Type B pancreatic cell (in vitro differentiated cells): ENCODE measurements around the gene POGLUT3. TPM values are rescaled to one million over a fixed set of nuclear protein-coding genes. Genes with fewer than 3 reads are reported as not detected.

Experiments
- DNase-seq: peaks from one replicate; pipeline ENCODE4 v3.0.0; 2021; ENCODE audit warnings: mixed read lengths; ENCODE audit not compliant: unreplicated experiment; ENCODE audit errors: extremely low spot score
- H3K27ac Mint-ChIP-seq: 2 replicates; pipeline ENCODE4 v1.8.0; 2021; ENCODE audit warnings: mild to moderate bottlenecking, mixed read lengths
- H3K27me3 Mint-ChIP-seq: 2 replicates; pipeline ENCODE4 v1.8.0; 2021; ENCODE audit warnings: mixed read lengths
- H3K36me3 Mint-ChIP-seq: 2 replicates; pipeline ENCODE4 v1.8.0; 2021; ENCODE audit warnings: mixed read lengths
- H3K4me1 Mint-ChIP-seq: one replicate; pipeline ENCODE4 v1.8.0; 2021; ENCODE audit warnings: mixed read lengths; ENCODE audit not compliant: unreplicated experiment
- H3K4me3 Mint-ChIP-seq: 2 replicates; pipeline ENCODE4 v1.8.0; 2021; ENCODE audit warnings: mild to moderate bottlenecking, mixed read lengths
- H3K9me3 Mint-ChIP-seq: 2 replicates; pipeline ENCODE4 v1.8.0; 2021; ENCODE audit warnings: mixed read lengths
- CTCF ChIP-seq: fragments of 200-600 bp; sonication (generic); conservative IDR thresholded peaks from 2 replicates; pipeline ENCODE4 v1.5.0; 2021; ENCODE audit warnings: antibody characterized with exemption, mild to moderate bottlenecking
- total RNA-seq: library from RNA; stranded (reverse); gene quantifications from 2 replicates; pipeline ENCODE4 v1.2.1, GENCODE V29; 2021; ENCODE audit warnings: low replicate concordance

POGLUT3 gene
- total RNA-seq, 1 donor from 2014 or later, result 23.8 TPM

GRCh38 chr11:108538502-108538901, 40.3 kb upstream of the POGLUT3 start:
- TF ChIP-seq CTCF, result no peak
- H3K36me3 Mint-ChIP-seq, result no peaks in the 10 kb centered on the region
- H3K9me3 Mint-ChIP-seq, result no peaks in the 10 kb centered on the region
- peak overlapping the region; percentile 99 for H3K27ac Mint-ChIP-seq
- H3K4me1 Mint-ChIP-seq, result peaks cover 33% of the 10 kb centered on the region
- peak overlapping the region; percentile 86 for H3K4me3 Mint-ChIP-seq
- no peaks in the 10 kb centered on the region for H3K27me3 Mint-ChIP-seq
- no peak for DNase-seq

GRCh38 chr11:108538022-108538424, 39.8 kb upstream of the POGLUT3 start:
- H3K27me3 Mint-ChIP-seq, result no peaks in the 10 kb centered on the region
- no peak for DNase-seq
- peak overlapping the region; percentile 86 for H3K4me3 Mint-ChIP-seq
- peaks cover 28% of the 10 kb centered on the region for H3K4me1 Mint-ChIP-seq
- peak overlapping the region; percentile 99 for H3K27ac Mint-ChIP-seq
- H3K9me3 Mint-ChIP-seq, result no peaks in the 10 kb centered on the region
- no peak for TF ChIP-seq CTCF
- peaks cover under 1% of the 10 kb centered on the region for H3K36me3 Mint-ChIP-seq

- Mint-ChIP-seq H3K9me3 (no peaks in the 10 kb centered on the region), H3K4me3 (peak overlapping the region; percentile 83), H3K36me3 (peaks cover 6% of the 10 kb centered on the region), H3K4me1 (peaks cover 25% of the 10 kb centered on the region), H3K27ac (peak overlapping the region; percentile 86), H3K27me3 (no peaks in the 10 kb centered on the region)
- DNase-seq, result no peak
- TF ChIP-seq CTCF, result no peak
These were observed 38.6 kb upstream of the POGLUT3 start for GRCh38 chr11:108536783-108537182.

GRCh38 chr11:108535384-108535955, 37.3 kb upstream of the POGLUT3 start:
- H3K4me1 Mint-ChIP-seq, result peaks cover 25% of the 10 kb centered on the region
- peak overlapping the region; percentile 54 for H3K4me3 Mint-ChIP-seq
- no peaks in the 10 kb centered on the region for H3K27me3 Mint-ChIP-seq
- DNase-seq, result no peak
- peaks cover 6% of the 10 kb centered on the region for H3K36me3 Mint-ChIP-seq
- peak overlapping the region; percentile 21 for H3K27ac Mint-ChIP-seq
- no peak for TF ChIP-seq CTCF
- no peaks in the 10 kb centered on the region for H3K9me3 Mint-ChIP-seq

GRCh38 chr11:108534274-108534882, 36.2 kb upstream of the POGLUT3 start:
- H3K4me3 Mint-ChIP-seq, result no peak overlapping the region

More at GRCh38 chr11:108534274-108534882, 36.2 kb upstream of the POGLUT3 start:
- DNase-seq, result no peak
- no peaks in the 10 kb centered on the region for H3K9me3 Mint-ChIP-seq
- H3K4me1 Mint-ChIP-seq, result peaks cover 25% of the 10 kb centered on the region
- H3K36me3 Mint-ChIP-seq, result peaks cover 6% of the 10 kb centered on the region
- no peak for TF ChIP-seq CTCF
- H3K27me3 Mint-ChIP-seq, result no peaks in the 10 kb centered on the region
- H3K27ac Mint-ChIP-seq, result no peak overlapping the region
